HEK293 (cell line): ENCODE results near the gene OCRL.

Source experiments
- AEBP2 ChIP-seq: fragments of 450-650 bp; formaldehyde crosslinking; IDR thresholded peaks from 2 replicates; pipeline ENCODE4 v1.5.1; 2016; ENCODE audit warnings: missing biosample characterization, missing genetic modification characterization, borderline replicate concordance
- CTCF ChIP-seq: fragments of 450-650 bp; formaldehyde crosslinking; IDR thresholded peaks from 2 replicates; pipeline ENCODE4 v1.5.1; 2016; ENCODE audit warnings: missing biosample characterization, missing genetic modification characterization
- ZNF140 ChIP-seq: fragments of 450-650 bp; formaldehyde crosslinking; IDR thresholded peaks from 2 replicates; pipeline ENCODE4 v1.5.1; 2016; ENCODE audit warnings: missing biosample characterization, missing genetic modification characterization
- ZNF280C ChIP-seq: fragments of 450-650 bp; formaldehyde crosslinking; IDR thresholded peaks from 2 replicates; pipeline ENCODE4 v1.5.1; 2016; ENCODE audit warnings: missing biosample characterization, missing genetic modification characterization
- ZNF394 ChIP-seq: fragments of 450-650 bp; formaldehyde crosslinking; IDR thresholded peaks from 2 replicates; pipeline ENCODE4 v1.5.1; 2016; ENCODE audit warnings: missing biosample characterization, missing genetic modification characterization, mild to moderate bottlenecking, moderate library complexity, borderline replicate concordance
- ZNF398 ChIP-seq: fragments of 450-650 bp; formaldehyde crosslinking; IDR thresholded peaks from 2 replicates; pipeline ENCODE4 v1.5.1; 2017; ENCODE audit warnings: missing biosample characterization, missing genetic modification characterization
- ZNF404 ChIP-seq: fragments of 450-650 bp; formaldehyde crosslinking; IDR thresholded peaks from 2 replicates; pipeline ENCODE4 v1.5.1; 2017; ENCODE audit warnings: missing biosample characterization, missing genetic modification characterization
- ZNF513 ChIP-seq: fragments of 450-650 bp; IDR thresholded peaks from 2 replicates; pipeline ENCODE4 v1.5.1; 2018; ENCODE audit warnings: missing biosample characterization, missing genetic modification characterization
- ZNF518A ChIP-seq: fragments of 450-650 bp; formaldehyde crosslinking; conservative IDR thresholded peaks from 2 replicates; pipeline ENCODE4 v1.5.1; 2016; ENCODE audit warnings: low read depth, missing biosample characterization, missing genetic modification characterization
- ZNF639 ChIP-seq: fragments of 450-650 bp; formaldehyde crosslinking; IDR thresholded peaks from 2 replicates; pipeline ENCODE4 v1.5.1; 2016; ENCODE audit warnings: missing biosample characterization, missing genetic modification characterization
- ZNF704 ChIP-seq: fragments of 450-650 bp; formaldehyde crosslinking; IDR thresholded peaks from 2 replicates; pipeline ENCODE4 v1.5.1; 2016; ENCODE audit warnings: missing biosample characterization, missing genetic modification characterization

- TF ChIP-seq ZNF398 (tag by site-specific recombination) (no peak), ZNF140 (tag by site-specific recombination) (no peak), CTCF (tag by site-specific recombination) (no peak), ZNF704 (tag by site-specific recombination) (no peak), ZNF518A (tag by site-specific recombination) (no peak), ZNF513 (tag by site-specific recombination) (no peak), ZNF639 (tag by site-specific recombination) (no peak), ZNF394 (tag by site-specific recombination) (no peak), ZNF280C (tag by site-specific recombination) (no peak), ZNF404 (tag by site-specific recombination) (no peak), AEBP2 (tag by site-specific recombination) (no peak)
Observed at GRCh38 chrX:129609395-129609794, 69.3 kb downstream of the OCRL start.
